GM19193 (cell line): ENCODE measurements around the gene APOBEC3F.

ENCODE experiments used
- POLR2A ChIP-seq: IDR thresholded peaks from 4 replicates; pipeline ENCODE4 v1.6.1; 2011; ENCODE audit not compliant: insufficient read depth, insufficient read length; ENCODE audit errors: extremely low read depth

The APOBEC3F gene

DNA sequence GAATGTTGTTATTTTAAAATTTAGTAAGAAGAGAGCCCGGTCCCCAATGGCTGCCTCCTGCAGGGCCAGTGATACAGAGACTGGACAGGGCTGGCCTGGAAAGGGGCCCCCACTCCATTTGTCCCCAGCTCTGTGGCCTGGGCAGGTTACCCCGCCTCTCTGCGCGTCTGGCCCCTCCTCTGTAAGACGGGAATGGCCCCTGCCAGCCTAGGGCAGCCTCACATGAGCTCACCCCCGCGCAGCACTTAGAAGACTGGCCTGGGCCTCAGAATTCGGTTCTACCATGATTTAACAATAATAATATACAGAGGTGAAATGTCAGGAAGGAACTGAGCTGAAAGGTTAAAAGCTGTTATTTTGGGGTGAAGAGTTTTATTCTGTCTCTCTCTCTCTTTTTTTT lies 37.7 kb downstream of the APOBEC3F start:
- TF ChIP-seq POLR2A, result no peak

DNA sequence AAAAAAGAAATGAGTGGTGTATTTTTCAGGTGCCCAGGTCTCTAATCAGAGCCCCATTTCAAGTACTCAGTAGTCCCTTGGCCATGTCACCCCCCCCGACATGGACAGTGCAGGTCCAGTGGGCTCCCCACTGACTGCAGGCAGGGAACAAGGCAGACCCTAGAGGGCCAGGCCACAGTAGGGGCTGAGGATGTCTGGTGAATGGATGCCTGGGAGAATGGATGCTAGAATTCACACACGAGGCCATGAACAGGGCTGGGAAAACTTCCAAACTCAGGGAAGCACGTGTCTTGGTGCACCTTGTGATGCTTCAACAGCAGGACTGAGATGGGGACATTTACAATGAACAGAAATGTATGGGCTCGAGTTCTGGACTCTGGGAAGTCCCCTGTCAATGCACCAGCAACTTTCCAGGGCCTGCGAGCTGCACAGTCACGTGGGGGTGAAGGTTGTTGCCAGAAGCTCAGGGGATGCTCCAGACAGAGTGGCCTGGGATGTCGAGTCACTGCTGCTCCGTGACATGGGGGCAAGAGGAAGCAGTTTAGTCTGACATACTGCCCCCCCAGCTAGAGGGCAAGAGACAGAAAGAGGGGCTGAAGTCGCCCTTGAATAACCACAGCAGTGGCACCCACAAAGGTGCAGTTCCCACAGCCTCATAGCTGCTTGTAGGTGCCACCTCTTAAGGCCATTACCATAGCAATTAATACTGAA lies 39.5 kb downstream of the APOBEC3F start:
- TF ChIP-seq POLR2A, result no peak

DNA sequence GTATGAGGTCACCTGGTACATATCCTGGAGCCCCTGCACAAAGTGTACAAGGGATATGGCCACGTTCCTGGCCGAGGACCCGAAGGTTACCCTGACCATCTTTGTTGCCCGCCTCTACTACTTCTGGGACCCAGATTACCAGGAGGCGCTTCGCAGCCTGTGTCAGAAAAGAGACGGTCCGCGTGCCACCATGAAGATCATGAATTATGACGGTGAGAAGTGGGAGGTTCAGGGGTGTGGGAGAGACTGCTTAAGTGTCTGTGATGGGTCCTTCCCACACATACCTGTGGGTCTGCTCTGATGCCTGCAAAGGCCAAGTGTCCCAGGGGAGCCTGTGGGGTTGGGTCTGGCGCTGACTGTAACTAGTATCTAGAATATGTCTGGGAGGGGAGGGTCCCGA lies 40.4 kb downstream of the APOBEC3F start:
- TF ChIP-seq POLR2A, result no peak

GRCh38 chr22:39081598-39081997 lies 40.9 kb downstream of the APOBEC3F start:
- TF ChIP-seq POLR2A, result no peak

DNA sequence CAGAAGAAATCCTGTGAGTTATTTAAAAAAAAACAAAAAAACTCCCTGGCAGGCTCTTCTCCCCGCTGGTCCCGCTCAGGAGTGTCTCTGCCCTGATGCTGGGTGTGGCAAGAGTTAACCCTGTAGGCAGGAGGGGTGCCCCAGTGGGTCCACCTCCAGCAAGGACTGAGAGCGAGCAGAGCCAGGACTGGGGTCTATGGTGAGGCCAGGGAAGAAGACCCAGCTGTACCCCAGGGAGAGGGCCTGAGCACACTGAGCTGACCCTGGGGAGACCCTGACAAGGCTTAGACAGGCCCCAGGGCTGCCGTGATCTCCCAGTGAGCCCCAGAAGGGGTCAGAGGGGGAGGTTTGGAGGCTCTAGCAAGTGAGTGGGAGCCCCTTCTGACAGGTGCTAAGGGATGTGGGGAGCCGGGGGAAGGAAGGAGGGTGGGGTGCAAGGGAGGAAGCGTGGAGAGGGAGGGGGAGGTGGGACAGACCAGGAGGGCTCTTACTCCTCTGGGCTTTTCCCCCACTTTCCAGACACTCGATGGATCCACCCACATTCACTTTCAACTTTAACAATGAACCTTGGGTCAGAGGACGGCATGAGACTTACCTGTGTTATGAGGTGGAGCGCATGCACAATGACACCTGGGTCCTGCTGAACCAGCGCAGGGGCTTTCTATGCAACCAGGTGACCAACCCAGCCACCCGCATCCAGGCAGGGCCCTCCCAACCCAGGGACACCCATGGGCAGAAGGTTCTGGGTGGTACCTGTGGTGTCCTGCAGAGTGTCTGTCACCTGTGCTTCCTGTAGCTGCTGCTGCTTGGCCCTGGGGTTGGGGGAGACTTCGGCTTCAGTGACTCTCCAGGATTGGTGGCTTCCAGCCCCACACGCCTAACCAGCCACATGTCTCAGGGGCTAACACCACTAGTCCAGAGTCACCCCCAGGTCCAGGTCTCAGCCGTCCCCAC lies 42.8 kb downstream of the APOBEC3F start:
- TF ChIP-seq POLR2A, result no peak

- TF ChIP-seq POLR2A, result no peak
Measured at GRCh38 chr22:39084666-39085065, 44.0 kb downstream of the APOBEC3F start.

GRCh38 chr22:39087098-39087497 lies 46.4 kb downstream of the APOBEC3F start:
- TF ChIP-seq POLR2A, result no peak

DNA sequence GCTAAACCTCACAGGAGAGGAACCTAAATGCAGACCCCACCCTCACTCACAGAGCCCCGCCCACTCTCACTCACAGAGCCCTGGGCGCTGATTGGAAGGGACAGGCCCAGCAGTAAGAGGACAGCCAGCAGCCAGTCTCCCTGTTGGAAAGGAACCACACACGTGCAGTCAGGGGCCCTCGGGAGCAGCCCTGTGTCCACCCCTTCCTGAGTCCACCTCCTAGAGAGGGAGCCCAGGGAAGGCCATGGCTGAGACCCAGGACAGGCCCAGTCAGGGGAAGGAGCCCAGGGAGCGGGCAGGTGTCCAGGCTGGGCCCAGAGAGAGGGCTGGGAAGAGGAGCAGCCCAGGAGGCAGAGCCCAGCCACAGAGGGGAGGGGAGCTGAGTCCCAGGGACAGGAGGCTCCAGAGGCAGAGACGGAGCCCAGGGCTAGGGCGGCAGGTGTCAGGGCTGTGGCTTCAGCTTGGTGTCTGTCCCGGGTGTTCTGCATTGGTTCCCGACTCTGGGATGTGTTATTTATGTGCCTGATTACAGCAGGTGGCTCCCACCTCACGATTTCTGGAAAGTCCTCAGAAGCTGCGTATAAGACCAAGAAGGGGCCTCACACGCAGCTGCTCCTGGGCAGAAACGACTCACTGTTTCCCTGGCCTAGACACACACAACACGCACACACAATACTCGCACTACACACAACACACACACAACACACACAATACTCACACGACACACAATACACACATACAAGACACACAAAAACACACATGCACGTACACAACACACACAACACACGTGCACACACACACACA lies 47.4 kb downstream of the APOBEC3F start:
- no peak for TF ChIP-seq POLR2A

DNA sequence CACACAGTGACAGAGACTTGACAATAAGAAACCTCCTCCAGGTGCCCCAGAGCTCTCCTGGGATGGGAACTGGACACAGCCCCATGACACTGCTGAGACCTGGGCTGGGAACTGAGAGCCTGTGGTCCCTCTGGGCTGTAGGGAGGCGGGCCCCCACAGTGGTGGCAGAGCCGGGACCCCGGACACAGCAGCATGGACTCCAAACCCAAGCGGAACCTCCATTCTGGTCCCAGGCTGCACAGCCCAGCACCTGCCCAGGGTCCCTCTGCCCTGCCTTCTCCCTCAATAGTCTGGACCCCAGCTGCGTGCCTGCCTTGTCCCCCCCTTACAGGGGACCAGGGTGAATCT lies 48.0 kb downstream of the APOBEC3F start:
- no peak for TF ChIP-seq POLR2A

GRCh38 chr22:39089928-39090327 lies 49.3 kb downstream of the APOBEC3F start:
- no peak for TF ChIP-seq POLR2A

DNA sequence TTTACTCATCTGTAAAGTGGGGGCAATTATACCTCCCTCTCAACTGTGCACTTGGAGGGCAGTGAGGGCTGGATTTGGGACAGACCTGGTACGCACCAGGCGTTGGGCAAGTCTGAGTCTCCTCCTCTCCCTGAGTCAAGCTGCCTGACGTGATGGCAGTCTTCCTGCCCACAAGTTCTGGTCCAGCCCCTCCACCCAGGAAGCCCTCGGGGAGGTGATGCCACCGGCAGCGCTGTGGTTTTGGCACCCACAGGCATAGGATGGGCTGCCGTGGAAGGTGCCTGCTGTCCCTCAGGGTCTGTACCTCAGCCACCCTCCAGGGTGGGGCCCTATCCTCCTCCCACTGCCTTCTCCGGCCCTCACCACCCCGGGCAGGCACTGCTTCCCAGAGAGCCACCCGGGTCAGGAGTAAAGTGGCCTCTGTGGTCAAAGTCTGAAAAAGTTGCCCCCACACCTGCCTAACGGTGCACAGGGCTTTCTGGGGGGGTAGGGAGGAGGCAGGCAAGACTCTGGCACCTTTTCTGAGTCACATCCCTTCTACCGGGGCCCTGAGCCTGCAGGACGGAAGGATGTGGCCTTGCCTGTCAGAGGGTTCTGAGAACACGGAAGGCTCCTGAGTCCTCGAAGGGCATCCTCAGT lies 49.9 kb downstream of the APOBEC3F start:
- TF ChIP-seq POLR2A, result no peak

GRCh38 chr22:39091126-39092081 lies 50.7 kb downstream of the APOBEC3F start:
- TF ChIP-seq POLR2A, result no peak

GRCh38 chr22:39092111-39092862 lies 51.6 kb downstream of the APOBEC3F start:
- TF ChIP-seq POLR2A, result no peak
